ENCODE measurements around the gene LBX2. TPM values are rescaled to one million over a fixed set of nuclear protein-coding genes. Genes with fewer than 3 reads are reported as not detected.
"Not testable (repeated sequence)": the region's sequence is repeated elsewhere in the genome, so short reads cannot be mapped to it uniquely, and the experiment has no call there.

The LBX2 gene
- total RNA-seq, 1 donor from 2014 or later = 0.54 TPM

DNA sequence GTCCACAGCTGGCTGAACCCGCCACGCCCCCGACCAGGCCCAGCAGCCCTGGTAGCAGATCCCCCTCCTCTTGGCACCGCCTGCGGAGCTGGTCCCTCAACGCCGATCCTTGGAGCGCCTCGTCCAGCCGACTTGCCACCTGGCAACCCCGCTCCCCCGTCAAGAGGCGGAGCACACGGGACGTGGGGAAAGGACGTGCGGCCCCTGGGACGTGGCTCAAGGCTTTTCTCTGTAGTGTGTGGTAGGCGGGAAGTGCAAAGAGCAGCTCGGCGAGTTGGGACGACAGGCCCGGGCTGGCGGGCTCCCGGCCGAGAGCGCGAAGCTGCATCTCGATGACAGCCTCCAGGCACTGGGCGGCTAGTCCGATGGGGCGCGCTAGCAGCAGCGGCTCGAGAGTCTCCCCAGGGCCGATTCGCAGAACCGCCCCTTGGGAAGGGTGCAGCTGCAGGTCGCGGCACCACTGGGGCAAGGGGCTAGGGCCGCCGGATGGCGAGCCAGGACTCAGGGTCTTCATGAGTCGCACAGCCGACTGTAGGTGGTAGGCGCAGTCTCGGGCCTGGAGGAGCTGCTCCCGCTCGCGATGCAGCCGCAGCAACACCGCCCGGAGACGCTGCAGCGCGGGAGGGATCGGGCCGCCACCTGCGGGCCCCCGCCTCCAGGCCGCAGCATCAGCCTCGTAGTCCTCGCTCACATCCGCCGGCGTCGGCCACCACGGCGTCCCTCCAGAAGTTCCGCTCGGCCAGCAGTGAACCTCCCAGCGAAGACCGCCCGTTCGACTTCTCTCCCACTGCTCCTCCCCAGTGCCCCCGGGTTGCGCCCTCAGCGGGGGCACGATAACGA lies 17.2 kb downstream of the LBX2 start:
- Mint-ChIP-seq H3K9me3 (no peaks in the 10 kb centered on the region), H3K4me1 (ENCODE audit: low read depth) (peaks cover 35% of the 10 kb centered on the region), H3K36me3 (ENCODE audit: low read depth) (peaks cover 31% of the 10 kb centered on the region), H3K27me3 (ENCODE audit: insufficient read depth) (no peaks in the 10 kb centered on the region), H3K4me3 (peak overlapping the region; percentile 99), H3K27ac (peak overlapping the region; percentile 99)
- intact Hi-C loops (cut with micrococcal nuclease) = no loop called here
- peak; percentile 58 for DNase-seq (ENCODE audit: low spot score)

DNA sequence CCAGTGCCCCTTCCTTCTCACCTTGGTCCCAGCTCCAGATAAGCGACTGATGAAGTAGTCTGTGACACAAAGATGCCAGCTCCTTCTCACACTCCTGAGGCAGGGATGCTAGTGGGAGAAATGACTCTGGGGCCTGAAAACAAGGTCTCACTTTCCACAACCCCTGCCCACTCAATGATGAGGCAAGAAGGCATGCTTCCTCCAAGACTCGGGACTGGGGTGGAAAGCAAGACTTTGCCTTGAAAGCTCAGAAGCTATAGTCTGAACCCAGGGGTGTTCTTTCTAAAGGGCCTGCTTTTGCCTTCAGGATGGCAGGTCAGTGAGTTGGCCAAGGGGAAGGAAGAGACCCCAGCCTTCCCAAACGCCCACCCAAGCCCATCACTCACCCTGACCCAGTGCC lies 18.0 kb downstream of the LBX2 start:
- intact Hi-C loops (cut with micrococcal nuclease) = no loop called here
- peaks cover 28% of the 10 kb centered on the region for H3K36me3 Mint-ChIP-seq (ENCODE audit: low read depth)

DNA sequence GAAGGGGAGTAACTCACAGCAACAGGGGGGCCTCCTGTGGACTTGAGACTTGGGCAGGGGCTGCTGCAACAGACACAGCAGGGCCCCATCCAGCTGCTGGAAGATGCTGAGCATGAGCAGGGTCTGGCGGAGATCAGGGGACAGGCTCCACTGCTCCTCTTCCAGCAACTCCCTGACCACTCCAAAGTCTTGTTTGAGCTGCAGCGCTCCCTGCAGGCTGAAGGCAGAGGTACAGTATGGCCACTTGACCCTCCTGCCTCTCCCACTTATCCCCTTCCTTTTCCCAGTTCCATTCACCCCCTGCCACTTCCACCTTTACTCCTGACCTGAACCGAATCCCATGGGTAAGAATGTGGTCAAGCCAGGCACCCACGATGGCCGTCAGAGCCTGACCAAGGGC lies 24.5 kb downstream of the LBX2 start:
- no peak overlapping the region for H3K4me3 Mint-ChIP-seq
- H3K27ac Mint-ChIP-seq = no peak overlapping the region
- no peaks in the 10 kb centered on the region for H3K9me3 Mint-ChIP-seq
- intact Hi-C loops (cut with micrococcal nuclease) = no loop called here
- H3K4me1 Mint-ChIP-seq (ENCODE audit: low read depth) = peaks cover 26% of the 10 kb centered on the region
- peaks cover 2% of the 10 kb centered on the region for H3K27me3 Mint-ChIP-seq (ENCODE audit: insufficient read depth)
- H3K36me3 Mint-ChIP-seq (ENCODE audit: low read depth) = peaks cover 37% of the 10 kb centered on the region
- no peak for DNase-seq (ENCODE audit: low spot score)

More for the DNA sequence above, 18.0 kb downstream of the LBX2 start:
- Mint-ChIP-seq H3K9me3 (no peaks in the 10 kb centered on the region), H3K27me3 (ENCODE audit: insufficient read depth) (no peaks in the 10 kb centered on the region), H3K27ac (peak overlapping the region; percentile 34), H3K4me1 (ENCODE audit: low read depth) (peaks cover 35% of the 10 kb centered on the region), H3K4me3 (peak overlapping the region; percentile 99)
- no peak for DNase-seq (ENCODE audit: low spot score)

GRCh38 chr2:74474481-74474880 lies 24.9 kb downstream of the LBX2 start:
- intact Hi-C loops (cut with micrococcal nuclease) = no loop called here
- Mint-ChIP-seq H3K36me3 (ENCODE audit: low read depth) (peaks cover 35% of the 10 kb centered on the region), H3K27me3 (ENCODE audit: insufficient read depth) (peaks cover 2% of the 10 kb centered on the region), H3K9me3 (no peaks in the 10 kb centered on the region), H3K27ac (no peak overlapping the region), H3K4me1 (ENCODE audit: low read depth) (peaks cover 26% of the 10 kb centered on the region), H3K4me3 (no peak overlapping the region)
- no peak for DNase-seq (ENCODE audit: low spot score)

DNA sequence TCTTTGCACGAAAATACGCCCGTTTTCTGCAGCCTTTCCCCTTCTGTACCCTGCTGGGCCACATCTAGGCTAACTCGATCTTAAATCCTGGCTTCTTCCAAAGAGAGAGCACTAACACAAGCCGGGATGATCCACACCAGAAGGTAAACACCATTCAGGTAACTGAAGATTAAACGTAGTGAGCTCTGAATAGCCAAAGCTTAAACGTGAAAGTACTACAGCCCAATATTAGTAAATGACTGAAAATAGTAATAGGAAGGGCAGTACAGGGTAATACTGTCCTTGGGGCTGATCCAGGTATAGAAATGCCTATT lies 26.5 kb downstream of the LBX2 start:
- no peaks in the 10 kb centered on the region for H3K9me3 Mint-ChIP-seq
- H3K36me3 Mint-ChIP-seq (ENCODE audit: low read depth) = peaks cover 32% of the 10 kb centered on the region
- intact Hi-C loops (cut with micrococcal nuclease) = loop anchor here (1.0 kb wide), 5 partner anchors 9 to 56 kb away; partner anchors contain the start of genes AUP1, HTRA2, PCGF1 and TTC31
- H3K4me1 Mint-ChIP-seq (ENCODE audit: low read depth) = peaks cover 21% of the 10 kb centered on the region
- DNase-seq (ENCODE audit: low spot score) = no peak
- H3K4me3 Mint-ChIP-seq = peak overlapping the region; percentile 99
- peaks cover 2% of the 10 kb centered on the region for H3K27me3 Mint-ChIP-seq (ENCODE audit: insufficient read depth)
- H3K27ac Mint-ChIP-seq = peak overlapping the region; percentile 94

- Mint-ChIP-seq H3K27ac (peak within 1 kb of the TSS; percentile 94), H3K4me1 (ENCODE audit: low read depth) (peaks cover 21% of the 10 kb centered on the region), H3K4me3 (peak within 1 kb of the TSS; percentile 99), H3K9me3 (no peaks in the 10 kb centered on the region), H3K36me3 (ENCODE audit: low read depth) (peaks cover 30% of the 10 kb centered on the region), H3K27me3 (ENCODE audit: insufficient read depth) (peaks cover 2% of the 10 kb centered on the region)
- DNase-seq (ENCODE audit: low spot score) = peak; percentile 95
- intact Hi-C loops (cut with micrococcal nuclease) = loop anchor here (1.0 kb wide), 5 partner anchors 8 to 57 kb away; partner anchors contain the start of genes AUP1, HTRA2, PCGF1 and TTC31
Observed at GRCh38 chr2:74472086-74472944, 27.1 kb downstream of the LBX2 start, which contains the start of gene MRPL53. Gene MRPL53, minus strand, starts transcription at chr2:74472680. Its CDS starts 20 bp downstream, at chr2:74472660.

DNA sequence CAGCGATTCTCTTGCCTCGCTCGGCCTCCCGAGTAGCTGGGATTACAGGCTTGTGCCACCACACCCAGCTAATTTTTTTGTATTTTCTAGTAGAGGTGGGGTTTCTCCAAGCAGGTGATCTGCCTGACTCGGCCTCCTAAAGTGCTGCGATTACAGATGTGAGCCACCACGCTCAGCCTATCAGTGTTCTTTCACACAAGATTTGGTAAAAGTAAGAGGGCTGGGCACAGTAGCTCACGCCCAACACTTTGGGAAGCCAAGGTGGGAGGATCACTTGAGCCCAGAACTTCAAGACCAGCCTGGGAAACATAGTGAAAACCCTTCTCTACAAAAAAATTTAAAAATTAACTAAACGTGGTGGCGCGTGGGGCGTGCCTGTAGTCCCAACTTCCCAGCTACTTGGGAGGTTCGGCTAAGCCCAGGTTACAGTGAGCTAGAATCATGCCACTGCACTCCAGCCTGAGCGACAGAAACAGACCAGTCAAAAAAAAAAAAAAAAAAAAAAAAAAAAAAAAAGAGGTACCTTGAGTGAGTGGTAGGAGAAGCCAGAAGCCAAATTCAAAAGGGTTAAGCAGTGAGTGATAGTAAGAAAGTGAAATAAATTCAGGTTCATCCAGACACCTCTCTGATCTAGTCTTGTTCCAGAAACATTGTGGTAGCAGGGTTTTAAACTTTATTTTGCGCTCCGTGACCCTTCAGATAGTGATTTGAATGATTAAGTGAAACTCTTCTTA lies 27.9 kb downstream of the LBX2 start:
- H3K27ac Mint-ChIP-seq = peak overlapping the region; percentile 94
- H3K4me1 Mint-ChIP-seq (ENCODE audit: low read depth) = peaks cover 21% of the 10 kb centered on the region
- DNase-seq (ENCODE audit: low spot score) = no peak
- peaks cover 2% of the 10 kb centered on the region for H3K27me3 Mint-ChIP-seq (ENCODE audit: insufficient read depth)
- intact Hi-C loops (cut with micrococcal nuclease) = loop anchor here (1.0 kb wide), 5 partner anchors 7 to 58 kb away; partner anchors contain the start of genes AUP1, HTRA2, PCGF1 and TTC31
- peak overlapping the region; percentile 99 for H3K4me3 Mint-ChIP-seq
- peaks cover 29% of the 10 kb centered on the region for H3K36me3 Mint-ChIP-seq (ENCODE audit: low read depth)
- H3K9me3 Mint-ChIP-seq = no peaks in the 10 kb centered on the region

- DNase-seq (ENCODE audit: low spot score); H3K9me3 Mint-ChIP-seq; H3K27me3 Mint-ChIP-seq (ENCODE audit: insufficient read depth); intact Hi-C loops (cut with micrococcal nuclease): not testable (repeated sequence)
- Mint-ChIP-seq H3K27ac (peak overlapping the region; percentile 83), H3K4me3 (peak overlapping the region; percentile 79), H3K4me1 (ENCODE audit: low read depth) (peaks cover 26% of the 10 kb centered on the region), H3K36me3 (ENCODE audit: low read depth) (peaks cover 28% of the 10 kb centered on the region)
Observed at GRCh38 chr2:74470742-74471141, 28.7 kb downstream of the LBX2 start.

GRCh38 chr2:74464406-74464805 lies 35.0 kb downstream of the LBX2 start:
- peak overlapping the region; percentile 68 for H3K27ac Mint-ChIP-seq

DNA sequence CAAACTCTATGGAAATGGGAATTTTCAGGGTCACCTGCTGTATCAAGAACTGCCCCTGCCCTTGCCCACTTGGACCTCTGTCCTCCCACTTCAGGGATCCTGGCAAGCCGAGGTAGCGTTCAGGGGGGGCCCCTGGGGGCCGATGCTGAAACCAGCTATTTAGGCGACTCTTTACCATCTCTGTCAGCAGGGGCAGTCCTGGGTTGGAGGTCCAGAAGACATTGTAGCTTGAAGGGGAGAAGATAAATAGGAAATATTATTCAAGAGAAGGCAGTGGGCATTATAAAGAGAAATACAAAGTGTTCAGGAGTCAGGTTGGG lies 36.7 kb downstream of the LBX2 start:
- no peak for DNase-seq (ENCODE audit: low spot score)
- Mint-ChIP-seq H3K4me3 (peak overlapping the region; percentile 70), H3K27ac (no peak overlapping the region), H3K4me1 (ENCODE audit: low read depth) (peaks cover 33% of the 10 kb centered on the region), H3K36me3 (ENCODE audit: low read depth) (peaks cover 9% of the 10 kb centered on the region), H3K9me3 (no peaks in the 10 kb centered on the region), H3K27me3 (ENCODE audit: insufficient read depth) (no peaks in the 10 kb centered on the region)
- intact Hi-C loops (cut with micrococcal nuclease) = no loop called here

More at GRCh38 chr2:74464406-74464805, 35.0 kb downstream of the LBX2 start:
- intact Hi-C loops (cut with micrococcal nuclease) = loop anchor here (1.0 kb wide), 1 partner anchor 8 kb away; the partner anchor contains the start of gene MRPL53
- H3K36me3 Mint-ChIP-seq (ENCODE audit: low read depth) = peaks cover 9% of the 10 kb centered on the region
- DNase-seq (ENCODE audit: low spot score) = no peak
- H3K4me1 Mint-ChIP-seq (ENCODE audit: low read depth) = peaks cover 26% of the 10 kb centered on the region
- peak overlapping the region; percentile 96 for H3K4me3 Mint-ChIP-seq
- no peaks in the 10 kb centered on the region for H3K27me3 Mint-ChIP-seq (ENCODE audit: insufficient read depth)
- H3K9me3 Mint-ChIP-seq = no peaks in the 10 kb centered on the region

GRCh38 chr2:74462054-74462785 lies 37.2 kb downstream of the LBX2 start:
- Mint-ChIP-seq H3K36me3 (ENCODE audit: low read depth) (peaks cover 12% of the 10 kb centered on the region), H3K4me3 (peak overlapping the region; percentile 70), H3K27me3 (ENCODE audit: insufficient read depth) (no peaks in the 10 kb centered on the region), H3K27ac (no peak overlapping the region), H3K4me1 (ENCODE audit: low read depth) (peaks cover 35% of the 10 kb centered on the region), H3K9me3 (no peaks in the 10 kb centered on the region)
- intact Hi-C loops (cut with micrococcal nuclease) = no loop called here
- no peak for DNase-seq (ENCODE audit: low spot score)

Data from activated T-helper 1 cell treated with anti-CD3 and anti-CD28 coated beads, Interleukin-12 subunit alpha, Interleukin-12 subunit beta, Interleukin-2, Interleukin-4 antibody, amounts not matched to agents 30 ng/mL and 10 ng/mL and 1 ng/mL, durations not matched to agents 14 hours and 24 hours and 36 hours (primary cell).